Measurements from ENCODE around the gene BCL6. TPM values are rescaled to one million over a fixed set of nuclear protein-coding genes. Genes with fewer than 3 reads are reported as not detected.
A peak's percentile ranks its signal among the peaks of the same experiment; 100 is the strongest.

Gene BCL6
- total RNA-seq, 2 donors from 2014 or later: 91.7 to 113 TPM

- intact Hi-C loops (cut with DNase I): loop anchor here (2.0 to 10.0 kb wide), 10 partner anchors 203 to 1407 kb away; partner anchors contain the start of gene LPP (in 1 of the 2)
- ATAC-seq (peak in 1 of 2 donors; percentile 3), DNase-seq (peak; percentile 73)
Measured at GRCh38 chr3:187741403-187742350, 3.6 kb downstream of the BCL6 start.

- peak; percentile 6 to 11 for ATAC-seq
- intact Hi-C loops (cut with DNase I): loop anchor here (2.0 to 10.0 kb wide), 9 partner anchors 204 to 1408 kb away; partner anchors contain the start of gene LPP (in 1 of the 2)
- DNase-seq: peak; percentile 76
Measured at GRCh38 chr3:187740421-187741399, 4.6 kb downstream of the BCL6 start.

DNA sequence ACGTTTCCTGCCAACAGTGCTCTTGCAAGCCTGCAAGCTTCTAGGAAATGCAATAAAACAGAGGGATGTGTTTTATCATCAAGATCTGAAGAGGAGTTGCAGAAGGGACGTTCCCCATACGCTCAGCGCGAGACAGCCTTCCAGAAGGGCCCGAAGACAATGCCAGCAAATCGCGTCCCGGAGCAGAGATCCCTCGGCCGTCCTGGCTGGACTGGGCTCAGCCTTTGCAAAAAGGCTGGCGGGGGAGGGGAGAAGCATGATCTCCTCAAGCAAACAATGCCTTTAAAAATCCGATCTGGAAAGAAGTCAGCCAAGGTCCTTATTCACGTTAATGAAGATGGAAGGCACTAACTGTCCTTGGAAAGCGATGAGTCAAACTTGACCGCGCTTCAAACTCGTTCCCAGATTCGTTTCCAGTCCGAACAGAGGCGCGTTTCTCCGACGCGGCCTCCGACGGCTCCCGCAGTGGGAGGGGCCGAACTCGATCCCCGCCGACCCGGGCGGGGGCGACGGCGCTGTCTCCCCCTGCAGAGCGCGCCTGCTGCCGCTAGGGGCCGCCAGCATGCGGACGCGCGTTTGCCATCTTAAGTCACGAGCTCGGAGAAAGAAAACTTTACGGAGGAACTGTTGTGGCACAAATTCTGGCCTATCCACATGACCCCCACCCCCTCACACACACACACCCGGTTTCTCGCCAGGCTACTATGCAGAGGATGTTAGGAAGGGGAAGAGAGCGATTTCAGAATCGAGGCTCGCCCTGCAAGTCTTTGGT is 5.5 kb downstream of the BCL6 start:
- DNase-seq (peak; percentile 85), ATAC-seq (peak; percentile 8 to 33)
- intact Hi-C loops (cut with DNase I): loop anchor here (2.0 to 10.0 kb wide), 10 partner anchors 205 to 1409 kb away; partner anchors contain the start of gene LPP (in 1 of the 2)

DNA sequence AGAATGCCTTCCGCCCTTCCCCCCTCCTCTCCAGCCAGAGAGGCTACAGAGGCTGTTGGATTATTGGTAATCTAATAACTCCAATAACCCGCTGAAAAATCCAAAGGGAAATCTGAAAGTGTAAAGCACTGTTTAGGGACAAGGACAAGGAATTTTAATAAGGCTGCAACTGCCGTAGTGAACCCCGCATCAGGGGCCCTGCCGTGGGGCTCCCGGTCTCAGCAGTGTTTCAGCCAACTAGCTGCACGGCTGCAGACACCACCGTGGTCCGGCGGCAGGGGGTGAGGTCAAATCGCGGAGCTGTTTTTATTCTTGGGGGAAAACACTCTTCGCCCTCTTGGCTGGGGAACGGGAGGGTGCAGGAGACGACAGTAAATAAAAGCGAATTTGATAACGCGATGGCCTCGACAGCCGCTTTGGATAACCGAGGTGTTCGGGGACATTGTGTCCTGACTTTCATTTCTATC is 6.1 kb downstream of the BCL6 start:
- intact Hi-C loops (cut with DNase I): loop anchor here in 1 of 2 donors (10.0 kb wide), 1 partner anchor 1406 kb away; no protein-coding TSS in a partner anchor
- ATAC-seq: peak; percentile 0
- DNase-seq: peak; percentile 59

- peak; percentile 67 to 77 for ATAC-seq
- intact Hi-C loops (cut with DNase I): loop anchor here in 1 of 2 donors (10.0 kb wide), 1 partner anchor 1406 kb away; no protein-coding TSS in a partner anchor
Measured at GRCh38 chr3:187738331-187739093, 6.8 kb downstream of the BCL6 start.

GRCh38 chr3:187738071-187738330 is 7.3 kb downstream of the BCL6 start:
- DNase-seq (no peak), ATAC-seq (no peak)
- intact Hi-C loops (cut with DNase I): loop anchor here in 1 of 2 donors (10.0 kb wide), 1 partner anchor 1407 kb away; no protein-coding TSS in a partner anchor

More at GRCh38 chr3:187738331-187739093, 6.8 kb downstream of the BCL6 start:
- peak; percentile 90 for DNase-seq

- intact Hi-C loops (cut with DNase I): loop anchor here in 1 of 2 donors (10.0 kb wide), 1 partner anchor 1407 kb away; no protein-coding TSS in a partner anchor
- DNase-seq: peak; percentile 86
- peak; percentile 29 to 45 for ATAC-seq
Measured at GRCh38 chr3:187737368-187738070, 7.7 kb downstream of the BCL6 start.

- intact Hi-C loops (cut with DNase I): loop anchor here in 1 of 2 donors (10.0 kb wide), 1 partner anchor 1408 kb away; no protein-coding TSS in a partner anchor
- no peak for ATAC-seq
- no peak for DNase-seq
Measured at GRCh38 chr3:187737006-187737367, 8.3 kb downstream of the BCL6 start.

DNA sequence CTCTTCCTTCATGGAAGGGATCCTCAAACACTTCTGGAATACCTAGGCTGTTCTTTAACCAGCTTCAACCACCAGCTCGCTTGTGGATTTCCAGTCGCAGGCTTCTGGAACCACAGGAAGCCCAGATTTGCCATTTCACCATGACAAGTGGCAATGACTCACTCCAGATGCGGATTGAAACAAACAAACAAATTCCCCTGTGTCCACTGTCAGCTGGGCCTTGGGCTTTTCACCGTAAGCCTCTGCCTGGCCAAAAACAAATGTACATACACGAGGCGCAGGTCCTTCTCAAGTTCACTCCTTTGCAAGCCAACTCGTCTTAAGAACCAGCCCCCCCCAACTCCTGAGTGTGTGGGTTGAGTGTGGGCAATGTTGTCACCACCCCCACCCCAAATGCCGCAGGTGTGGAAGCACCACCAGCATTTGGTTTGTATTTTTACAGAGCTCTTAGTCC is 8.8 kb downstream of the BCL6 start:
- intact Hi-C loops (cut with DNase I): loop anchor here in 1 of 2 donors (10.0 kb wide), 1 partner anchor 1408 kb away; no protein-coding TSS in a partner anchor
- DNase-seq (peak; percentile 37), ATAC-seq (no peak)

DNA sequence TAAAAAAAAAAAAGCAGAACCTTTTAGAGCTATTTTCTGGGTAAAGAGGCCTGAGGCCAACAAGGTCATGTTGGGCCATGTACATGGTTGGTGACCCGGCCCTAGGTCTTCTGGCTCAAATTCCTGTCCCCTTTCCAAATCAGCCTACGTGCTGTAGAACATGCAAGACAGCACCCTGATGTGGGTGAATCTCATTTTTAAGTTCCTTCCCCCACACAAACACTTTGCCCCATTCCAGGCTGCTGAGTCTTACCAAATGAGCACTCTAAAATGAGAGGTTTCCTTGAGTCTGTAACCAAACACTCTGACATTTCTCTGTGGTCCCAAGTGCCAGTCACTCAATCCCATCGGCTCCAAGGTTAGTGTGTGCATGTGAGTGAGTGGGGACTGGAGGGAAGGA is 9.4 kb downstream of the BCL6 start:
- ATAC-seq: no peak
- intact Hi-C loops (cut with DNase I): loop anchor here in 1 of 2 donors (10.0 kb wide), 1 partner anchor 1409 kb away; no protein-coding TSS in a partner anchor
- DNase-seq: no peak

DNA sequence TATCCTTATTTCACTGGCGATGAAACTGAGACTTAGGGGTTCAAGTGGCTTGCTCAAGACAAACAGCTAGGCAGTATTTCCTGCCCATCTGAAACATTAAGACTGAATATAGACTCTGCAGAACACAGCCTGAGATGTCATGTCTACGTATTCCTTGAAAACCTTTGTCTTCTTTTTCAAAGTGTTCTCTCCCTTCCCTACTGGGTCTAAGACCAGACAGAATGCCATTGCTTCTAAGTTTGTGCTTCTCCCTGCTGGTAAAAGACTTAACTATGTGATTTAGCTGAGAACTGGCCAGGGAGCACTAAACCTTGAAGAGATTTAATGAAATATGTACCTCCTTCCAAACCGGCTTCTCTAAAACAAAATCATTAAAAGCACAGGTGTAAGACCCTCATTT is 9.9 kb downstream of the BCL6 start:
- DNase-seq (no peak), ATAC-seq (no peak)
- intact Hi-C loops (cut with DNase I): loop anchor here in 1 of 2 donors (10.0 kb wide), 1 partner anchor 1409 kb away; no protein-coding TSS in a partner anchor

GRCh38 chr3:187734841-187735240 is 10.4 kb downstream of the BCL6 start:
- ATAC-seq (no peak), DNase-seq (no peak)
- intact Hi-C loops (cut with DNase I): loop anchor here in 1 of 2 donors (10.0 kb wide), 1 partner anchor 1410 kb away; no protein-coding TSS in a partner anchor

- intact Hi-C loops (cut with DNase I): loop anchor here in 1 of 2 donors (10.0 kb wide), 1 partner anchor 1411 kb away; no protein-coding TSS in a partner anchor
- ATAC-seq (no peak), DNase-seq (no peak)
Measured at GRCh38 chr3:187733371-187733770, 11.9 kb downstream of the BCL6 start.

- intact Hi-C loops (cut with DNase I): no loop called here
- ATAC-seq (no peak), DNase-seq (no peak)
Measured at GRCh38 chr3:187729598-187729997, 15.7 kb downstream of the BCL6 start.

GRCh38 chr3:187728940-187729583 is 16.2 kb downstream of the BCL6 start:
- intact Hi-C loops (cut with DNase I): no loop called here
- ATAC-seq: no peak
- no peak for DNase-seq

GRCh38 chr3:187728248-187728647 is 17.0 kb downstream of the BCL6 start:
- intact Hi-C loops (cut with DNase I): no loop called here
- ATAC-seq (no peak), DNase-seq (no peak)
